ENCODE measurements around the gene SUV39H1.
A peak's percentile ranks its signal among the peaks of the same experiment; 100 is the strongest.
"Not testable (repeated sequence)": the region's sequence is repeated elsewhere in the genome, so short reads cannot be mapped to it uniquely, and the experiment has no call there.

Gene SUV39H1

DNA sequence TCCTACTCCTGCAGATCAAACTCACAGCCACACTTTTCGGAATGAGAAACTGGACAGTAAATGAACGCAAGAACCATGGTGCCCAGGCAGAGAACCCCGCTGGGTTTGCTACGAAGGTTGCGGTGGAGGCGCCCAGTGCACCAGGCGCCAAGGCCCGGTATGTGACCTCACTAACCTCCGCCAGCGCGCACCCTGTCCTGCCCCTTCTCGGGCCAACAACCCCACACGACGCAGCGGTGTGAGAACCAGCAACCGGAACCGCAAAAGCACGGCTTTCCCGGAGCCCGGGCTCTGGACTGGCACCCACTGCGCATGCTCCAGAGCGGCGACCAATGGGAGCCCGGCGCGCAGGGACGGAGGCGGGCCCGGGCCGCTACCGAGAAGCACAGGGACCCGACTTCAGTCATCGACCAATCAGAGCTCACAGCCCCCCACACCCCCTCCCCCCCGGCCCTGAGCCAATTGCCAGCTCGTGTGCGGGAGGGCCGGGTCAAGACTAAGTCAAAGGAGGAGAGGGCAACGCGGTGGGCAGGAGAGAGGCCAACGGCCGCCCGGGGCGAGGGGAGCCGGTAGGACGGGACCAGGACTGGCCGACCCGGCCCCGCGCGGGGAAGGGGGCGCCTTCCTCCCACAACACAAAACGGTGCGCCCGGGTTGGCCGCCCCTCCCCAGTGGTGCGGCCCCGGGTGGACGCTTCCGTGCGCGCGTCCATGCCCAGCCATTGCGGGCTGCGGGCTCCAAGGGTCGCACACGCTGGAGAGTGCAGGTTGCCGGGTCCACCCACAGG, 20.2 kb upstream of the SUV39H1 start:
- Histone ChIP-seq H3K9me3 (ENCODE audit: insufficient read depth, low read depth, low read length) (no peaks in the 10 kb centered on the region), H3K36me3 (ENCODE audit: control insufficient read depth in 1 of 2, insufficient read depth in 2 of 2, low read length in 2 of 2) (no peaks in the 10 kb centered on the region), H2BK5ac (ENCODE audit: low read depth, low read length, poor library complexity) (peak overlapping the region; percentile 74), H3K79me2 (ENCODE audit: control insufficient read depth, insufficient read depth, low read length, poor library complexity) (peaks cover 5% of the 10 kb centered on the region), H3K27ac (ENCODE audit: low read depth, low read length) (peak overlapping the region; percentile 71), H3K23ac (ENCODE audit: low read length) (no peak overlapping the region), H3K9ac (ENCODE audit: low read length) (peak overlapping the region; percentile 91), H2BK12ac (ENCODE audit: low read length) (no peak overlapping the region), H3K18ac (ENCODE audit: low read length) (peak overlapping the region; percentile 78), H4K8ac (ENCODE audit: low read depth, low read length) (peak overlapping the region; percentile 85), H4K12ac (ENCODE audit: low read depth, low read length) (peak overlapping the region; percentile 83), H3K4me2 (ENCODE audit: low read length) (peak overlapping the region; percentile 97), H3K4ac (ENCODE audit: low read depth, low read length) (peak overlapping the region; percentile 70), H3K4me3 (ENCODE audit: low read depth, low read length) (peak overlapping the region; percentile 91), H3K27me3 (ENCODE audit: insufficient read depth, low read length) (no peaks in the 10 kb centered on the region), H4K91ac (ENCODE audit: low read depth, low read length) (peak overlapping the region; percentile 55), H3K14ac (ENCODE audit: low read length) (peak overlapping the region; percentile 85), H3K4me1 (ENCODE audit: control insufficient read depth in 1 of 2, insufficient read depth in 2 of 2, low read length in 2 of 2) (peaks cover 0 to 9% of the 10 kb centered on the region in 2 experiments), H2BK120ac (ENCODE audit: insufficient read depth, low read length, poor library complexity) (peak overlapping the region; percentile 45), H2AK5ac (ENCODE audit: low read length) (peak overlapping the region; percentile 30), H2AFZ (ENCODE audit: insufficient read depth, low read length, poor library complexity) (peak overlapping the region; percentile 79), H3K79me1 (ENCODE audit: low read length) (peaks cover 6% of the 10 kb centered on the region)
- peak; percentile 82 to 83 for DNase-seq
- no CpG with 5 or more reads among the region's 67 CpGs for WGBS (ENCODE audit: extremely low coverage, insufficient coverage, insufficient read length)

DNA sequence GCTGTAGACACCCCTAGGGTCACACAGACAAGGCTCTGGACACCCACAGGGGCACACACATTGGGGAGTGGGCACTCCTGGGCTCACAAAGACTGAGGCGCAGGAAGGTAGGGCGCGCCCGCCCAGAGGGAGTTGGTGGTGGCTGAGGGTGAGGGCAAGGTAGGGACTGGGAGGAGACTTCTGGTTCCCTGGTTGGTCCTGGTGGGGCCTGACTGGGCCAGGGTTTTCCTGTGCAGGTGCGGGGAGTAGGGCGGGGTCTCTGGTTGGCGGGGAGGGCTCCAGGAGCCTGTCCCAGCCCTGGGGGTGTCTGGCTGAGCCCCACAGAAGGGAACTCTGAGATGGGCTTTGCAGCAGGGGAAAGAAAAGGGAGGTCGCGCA, 19.7 kb upstream of the SUV39H1 start:
- H3K23ac ChIP-seq (ENCODE audit: low read length) = no peak overlapping the region
- DNase-seq = peak in 1 of 2 donors; percentile 18
- no peaks in the 10 kb centered on the region for H3K36me3 ChIP-seq (ENCODE audit: control insufficient read depth in 1 of 2, insufficient read depth in 2 of 2, low read length in 2 of 2)
- peak overlapping the region; percentile 30 for H2AK5ac ChIP-seq (ENCODE audit: low read length)
- peaks cover 5% of the 10 kb centered on the region for H3K79me2 ChIP-seq (ENCODE audit: control insufficient read depth, insufficient read depth, low read length, poor library complexity)
- H2BK12ac ChIP-seq (ENCODE audit: low read length) = no peak overlapping the region
- H3K4ac ChIP-seq (ENCODE audit: low read depth, low read length) = peak overlapping the region; percentile 70
- H3K4me1 ChIP-seq (ENCODE audit: control insufficient read depth in 1 of 2, insufficient read depth in 2 of 2, low read length in 2 of 2) = peaks cover 0 to 9% of the 10 kb centered on the region in 2 experiments
- peak overlapping the region; percentile 79 for H2AFZ ChIP-seq (ENCODE audit: insufficient read depth, low read length, poor library complexity)
- H3K18ac ChIP-seq (ENCODE audit: low read length) = peak overlapping the region; percentile 78
- H4K8ac ChIP-seq (ENCODE audit: low read depth, low read length) = peak overlapping the region; percentile 85
- H3K79me1 ChIP-seq (ENCODE audit: low read length) = peaks cover 6% of the 10 kb centered on the region
- H3K14ac ChIP-seq (ENCODE audit: low read length) = peak overlapping the region; percentile 85
- peak overlapping the region; percentile 89 for H3K9ac ChIP-seq (ENCODE audit: low read length)
- H3K4me3 ChIP-seq (ENCODE audit: low read depth, low read length) = peak overlapping the region; percentile 84
- peak overlapping the region; percentile 74 for H2BK5ac ChIP-seq (ENCODE audit: low read depth, low read length, poor library complexity)
- peak overlapping the region; percentile 45 for H2BK120ac ChIP-seq (ENCODE audit: insufficient read depth, low read length, poor library complexity)
- H4K12ac ChIP-seq (ENCODE audit: low read depth, low read length) = peak overlapping the region; percentile 83
- peak overlapping the region; percentile 88 for H3K4me2 ChIP-seq (ENCODE audit: low read length)
- peak overlapping the region; percentile 65 for H3K27ac ChIP-seq (ENCODE audit: low read depth, low read length)
- no peaks in the 10 kb centered on the region for H3K27me3 ChIP-seq (ENCODE audit: insufficient read depth, low read length)
- H3K9me3 ChIP-seq (ENCODE audit: insufficient read depth, low read depth, low read length) = no peaks in the 10 kb centered on the region
- WGBS (ENCODE audit: extremely low coverage, insufficient coverage, insufficient read length) = no CpG with 5 or more reads among the region's 9 CpGs
- peak overlapping the region; percentile 55 for H4K91ac ChIP-seq (ENCODE audit: low read depth, low read length)

DNA sequence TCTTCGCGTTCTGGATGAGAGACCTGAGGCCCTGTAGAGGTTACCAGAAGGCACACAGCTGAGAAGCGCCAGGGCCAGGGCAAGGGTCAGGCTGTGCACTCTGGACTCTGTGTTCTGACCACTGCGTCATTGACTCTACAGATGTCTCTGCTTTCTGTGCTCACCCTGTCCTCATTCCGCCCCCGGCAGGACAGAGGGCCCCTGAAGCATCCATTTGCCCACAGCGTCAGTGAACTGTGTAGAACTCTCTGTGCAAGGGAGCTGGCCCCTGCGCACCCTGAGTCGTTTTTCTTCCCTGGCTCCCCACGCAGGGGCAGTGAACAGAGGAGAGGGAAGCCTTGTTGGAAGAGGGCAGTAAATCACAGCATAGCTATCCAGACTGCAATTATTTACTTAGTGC, 19.0 kb upstream of the SUV39H1 start:
- Histone ChIP-seq H3K79me1 (ENCODE audit: low read length) (peaks cover 6% of the 10 kb centered on the region), H3K27ac (ENCODE audit: low read depth, low read length) (no peak overlapping the region), H3K4me2 (ENCODE audit: low read length) (peak overlapping the region; percentile 88), H4K8ac (ENCODE audit: low read depth, low read length) (no peak overlapping the region), H3K9ac (ENCODE audit: low read length) (no peak overlapping the region), H2AK5ac (ENCODE audit: low read length) (no peak overlapping the region), H3K23ac (ENCODE audit: low read length) (no peak overlapping the region), H3K18ac (ENCODE audit: low read length) (no peak overlapping the region), H3K4me1 (ENCODE audit: control insufficient read depth in 1 of 2, insufficient read depth in 2 of 2, low read length in 2 of 2) (peaks cover 0 to 9% of the 10 kb centered on the region in 2 experiments), H4K12ac (ENCODE audit: low read depth, low read length) (no peak overlapping the region), H2BK5ac (ENCODE audit: low read depth, low read length, poor library complexity) (no peak overlapping the region), H2BK120ac (ENCODE audit: insufficient read depth, low read length, poor library complexity) (no peak overlapping the region), H3K9me3 (ENCODE audit: insufficient read depth, low read depth, low read length) (no peaks in the 10 kb centered on the region), H4K91ac (ENCODE audit: low read depth, low read length) (no peak overlapping the region), H2AFZ (ENCODE audit: insufficient read depth, low read length, poor library complexity) (no peak overlapping the region), H3K79me2 (ENCODE audit: control insufficient read depth, insufficient read depth, low read length, poor library complexity) (peaks cover 5% of the 10 kb centered on the region), H3K36me3 (ENCODE audit: control insufficient read depth in 1 of 2, insufficient read depth in 2 of 2, low read length in 2 of 2) (no peaks in the 10 kb centered on the region), H3K14ac (ENCODE audit: low read length) (no peak overlapping the region), H3K4me3 (ENCODE audit: low read depth, low read length) (no peak overlapping the region), H2BK12ac (ENCODE audit: low read length) (no peak overlapping the region), H3K4ac (ENCODE audit: low read depth, low read length) (no peak overlapping the region), H3K27me3 (ENCODE audit: insufficient read depth, low read length) (no peaks in the 10 kb centered on the region)
- no peak for DNase-seq
- no CpG with 5 or more reads among the region's 10 CpGs for WGBS (ENCODE audit: extremely low coverage, insufficient coverage, insufficient read length)

DNA sequence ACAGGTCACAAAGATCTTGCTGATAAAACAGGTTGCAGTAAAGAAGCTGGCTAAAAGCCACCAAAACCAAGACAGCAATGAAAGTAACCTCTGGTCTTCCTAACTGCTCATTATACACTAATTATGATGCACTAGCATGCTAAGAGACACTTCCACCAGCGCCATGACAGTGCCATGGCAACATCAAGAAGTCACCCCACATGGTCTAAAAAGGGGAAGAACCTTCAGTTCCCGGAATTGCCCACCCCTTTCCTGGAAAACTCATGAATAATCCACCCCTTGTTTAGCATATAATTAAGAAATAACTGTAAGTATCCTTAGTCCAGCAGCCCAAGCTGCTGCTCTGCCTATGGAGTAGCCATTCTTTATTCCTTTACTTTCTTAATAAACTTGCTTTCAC, 16.1 kb upstream of the SUV39H1 start:
- H3K23ac ChIP-seq (ENCODE audit: low read length); H3K27me3 ChIP-seq (ENCODE audit: insufficient read depth, low read length); H3K4me1 ChIP-seq (ENCODE audit: control insufficient read depth in 1 of 2, insufficient read depth in 2 of 2, low read length in 2 of 2); H2BK5ac ChIP-seq (ENCODE audit: low read depth, low read length, poor library complexity); H3K9ac ChIP-seq (ENCODE audit: low read length); H3K36me3 ChIP-seq (ENCODE audit: control insufficient read depth in 1 of 2, insufficient read depth in 2 of 2, low read length in 2 of 2); H2BK12ac ChIP-seq (ENCODE audit: low read length); H3K4me2 ChIP-seq (ENCODE audit: low read length); H3K27ac ChIP-seq (ENCODE audit: low read depth, low read length); H4K12ac ChIP-seq (ENCODE audit: low read depth, low read length); H2AFZ ChIP-seq (ENCODE audit: insufficient read depth, low read length, poor library complexity); H4K8ac ChIP-seq (ENCODE audit: low read depth, low read length); H3K4me3 ChIP-seq (ENCODE audit: low read depth, low read length); H3K79me1 ChIP-seq (ENCODE audit: low read length); H2AK5ac ChIP-seq (ENCODE audit: low read length); H3K4ac ChIP-seq (ENCODE audit: low read depth, low read length); H4K91ac ChIP-seq (ENCODE audit: low read depth, low read length); H2BK120ac ChIP-seq (ENCODE audit: insufficient read depth, low read length, poor library complexity); H3K79me2 ChIP-seq (ENCODE audit: control insufficient read depth, insufficient read depth, low read length, poor library complexity); H3K18ac ChIP-seq (ENCODE audit: low read length); H3K9me3 ChIP-seq (ENCODE audit: insufficient read depth, low read depth, low read length); H3K14ac ChIP-seq (ENCODE audit: low read length): not testable (repeated sequence)
- DNase-seq = peak in 1 of 2 donors; percentile 40
- no CpG with 5 or more reads among the region's 2 CpGs for WGBS (ENCODE audit: extremely low coverage, insufficient coverage, insufficient read length)

Data from trophoblast cell (in vitro differentiated cells and primary cell).